B cell (primary cell): ENCODE measurements around the gene HOXD9. TPM values are rescaled to one million over a fixed set of nuclear protein-coding genes. Genes with fewer than 3 reads are reported as not detected.

Experiments
- ATAC-seq: fragments of 200-7000 bp; cut with Tn5 transposase; one replicate; pipeline ENCODE4 v1.10.0; 2021; ENCODE audit warnings: low read depth, mild to moderate bottlenecking, moderate number of reproducible peaks, moderate library complexity
- CTCF ChIA-PET: fragments of 350-600 bp; sonication (Branson Sonifier 250); formaldehyde crosslinking; loops from one replicate; lab custom pipeline; 2021; ENCODE audit warnings: antibody characterized with exemption, inconsistent platforms; lab: Charles Lee
- POLR2A ChIA-PET: fragments of 350-600 bp; sonication (Branson Sonifier 250); formaldehyde crosslinking; loops from one replicate; lab custom pipeline; 2021; ENCODE audit warnings: antibody characterized with exemption; lab: Charles Lee
- DNase-seq: peaks from one replicate; pipeline ENCODE4 v3.0.0; 2013
- H2AFZ ChIP-seq: 2 replicates; pipeline ENCODE4 v1.6.1; 2012; ENCODE audit warnings: mild to moderate bottlenecking, low read depth, low read length; ENCODE audit not compliant: insufficient read depth, poor library complexity, severe bottlenecking
- H3K27ac ChIP-seq, 2 donors: 1 replicate in 1 of 2; 2 replicates in 1 of 2; pipeline ENCODE4 v1.5.1; 2012 to 2013; ENCODE audit warnings: low read length in 2 of 2, mild to moderate bottlenecking in 2 of 2, moderate library complexity in 1 of 2
- H3K27me3 ChIP-seq, 4 experiments: fragments of 200-600 bp in 1 of 4; sonication (generic) in 1 of 4; replicated peaks in 1 of 4; 1 replicate in 2 of 4; 2 replicates in 2 of 4; pipeline versions ENCODE4 v1.6.1 to v1.7.0; 2013 to 2016; ENCODE audit warnings: low read length in 3 of 4, mild to moderate bottlenecking in 2 of 4, mixed read lengths in 1 of 4, moderate library complexity in 1 of 4; ENCODE audit not compliant: insufficient read depth in 4 of 4, control insufficient read depth in 3 of 4; ENCODE audit errors: control extremely low read depth in 1 of 4
- H3K36me3 ChIP-seq, 2 experiments: replicated peaks in 1 of 2; 1 replicate in 1 of 2; 2 replicates in 1 of 2; pipeline versions ENCODE4 v1.6.1 to v1.7.1; 2013; ENCODE audit warnings: low read length in 1 of 2; ENCODE audit not compliant: insufficient read depth in 2 of 2, control insufficient read depth in 1 of 2; ENCODE audit errors: control extremely low read depth in 1 of 2, extremely low read depth in 1 of 2
- H3K4me1 ChIP-seq, 2 donors: fragments of 200-600 bp in 1 of 2; sonication (generic) in 1 of 2; 1 replicate in 1 of 2; 2 replicates in 1 of 2; pipeline versions ENCODE4 v1.5.1 to v1.6.1; 2013 to 2017; ENCODE audit warnings: low read length in 2 of 2; ENCODE audit not compliant: control insufficient read depth in 2 of 2, insufficient read depth in 2 of 2
- H3K4me2 ChIP-seq: replicated peaks from 2 replicates; pipeline ENCODE3; 2012; ENCODE audit warnings: mild to moderate bottlenecking, low read depth, low read length; ENCODE audit not compliant: poor library complexity, severe bottlenecking
- H3K4me3 ChIP-seq, 5 experiments: fragments of 200-600 bp in 1 of 5; sonication (generic) in 1 of 5; 1 replicate in 3 of 5; 2 replicates in 2 of 5; pipeline versions ENCODE4 v1.5.1 to v1.7.0; 2011 to 2016; ENCODE audit warnings: low read length in 4 of 5, mild to moderate bottlenecking in 4 of 5, low read depth in 2 of 5, control low read depth in 1 of 5, moderate library complexity in 1 of 5; ENCODE audit not compliant: insufficient read depth in 1 of 5; ENCODE audit errors: control extremely low read depth in 1 of 5, extremely low read depth in 1 of 5
- H3K79me2 ChIP-seq: fragments of 200-600 bp; sonication (generic); one replicate; pipeline ENCODE4 v1.6.0; 2016; ENCODE audit warnings: low read length; ENCODE audit not compliant: control insufficient read depth, insufficient read depth
- H3K9ac ChIP-seq: fragments of 200-600 bp; sonication (generic); 2 replicates; pipeline ENCODE4 v1.6.1; 2017; ENCODE audit warnings: mild to moderate bottlenecking, low read length, moderate library complexity
- H3K9me3 ChIP-seq, 3 donors: one replicate each; pipeline versions ENCODE4 v1.6.1 to v1.7.1; 2013; ENCODE audit warnings: low read length in 2 of 3; ENCODE audit not compliant: control insufficient read depth in 2 of 3, insufficient read depth in 1 of 3; ENCODE audit errors: control extremely low read depth in 1 of 3
- H4K20me1 ChIP-seq: 2 replicates; pipeline ENCODE4 v1.6.0; 2012; ENCODE audit warnings: mild to moderate bottlenecking, low read length; ENCODE audit not compliant: insufficient read depth, control insufficient read depth, poor library complexity, severe bottlenecking
- H3K27ac Mint-ChIP-seq: one replicate; pipeline ENCODE4 v1.8.0; 2021; ENCODE audit warnings: mixed read lengths
- H3K27me3 Mint-ChIP-seq: one replicate; pipeline ENCODE4 v1.8.0; 2021; ENCODE audit warnings: mixed read lengths
- H3K4me1 Mint-ChIP-seq: one replicate; pipeline ENCODE4 v1.8.0; 2021; ENCODE audit warnings: mixed read lengths
- H3K4me3 Mint-ChIP-seq: one replicate; pipeline ENCODE4 v1.8.0; 2021; ENCODE audit warnings: mixed read lengths
- H3K9me3 Mint-ChIP-seq: one replicate; pipeline ENCODE4 v1.8.0; 2022; ENCODE audit warnings: mixed read lengths; ENCODE audit not compliant: insufficient read depth
- EZH2 ChIP-seq: IDR thresholded peaks from 2 replicates; pipeline ENCODE4 v1.6.1; 2012; ENCODE audit warnings: borderline replicate concordance, low read depth, mild to moderate bottlenecking, moderate library complexity, low read length; ENCODE audit not compliant: insufficient read depth, poor library complexity, severe bottlenecking
- WGBS: methylation state at CpG from one replicate; pipeline ENCODE4 v1.1.5; 2013; ENCODE audit warnings: missing lambda C conversion rate; ENCODE audit not compliant: insufficient coverage; 5-methylcytosine and 5-hydroxymethylcytosine counted together
- intact Hi-C: fragments of 100-400 bp; cut with micrococcal nuclease; formaldehyde crosslinking; loops from one replicate; pipeline ENCODE4 v1.10.0; 2022
- polyA plus RNA-seq: library from polyadenylated mRNA; depleted of rRNA; stranded (reverse); fragments of >200 nt; gene quantifications from 2 replicates; pipeline ENCODE4 v1.2.3, GENCODE V29; 2012
- total RNA-seq, 2 donors: library from RNA; stranded (reverse); fragments of 120-200 nt in 1 of 2; gene quantifications; 1 replicate in 1 of 2; 2 replicates in 1 of 2; pipeline versions ENCODE4 v1.2.3 to v1.2.4, GENCODE V29; 2013 to 2022
- TF ChIP-seq, protein P1 (sequence below): fragments of 200-600 bp; IDR thresholded peaks from one replicate; pipeline ENCODE4 v1.8.0; 2022; ENCODE audit warnings: antibody characterized with exemption, mild to moderate bottlenecking

Gene HOXD9
- total and polyA plus RNA-seq, 2 donors (not counting 1 experiment from before 2014, with no cell fraction given): not detected

DNA sequence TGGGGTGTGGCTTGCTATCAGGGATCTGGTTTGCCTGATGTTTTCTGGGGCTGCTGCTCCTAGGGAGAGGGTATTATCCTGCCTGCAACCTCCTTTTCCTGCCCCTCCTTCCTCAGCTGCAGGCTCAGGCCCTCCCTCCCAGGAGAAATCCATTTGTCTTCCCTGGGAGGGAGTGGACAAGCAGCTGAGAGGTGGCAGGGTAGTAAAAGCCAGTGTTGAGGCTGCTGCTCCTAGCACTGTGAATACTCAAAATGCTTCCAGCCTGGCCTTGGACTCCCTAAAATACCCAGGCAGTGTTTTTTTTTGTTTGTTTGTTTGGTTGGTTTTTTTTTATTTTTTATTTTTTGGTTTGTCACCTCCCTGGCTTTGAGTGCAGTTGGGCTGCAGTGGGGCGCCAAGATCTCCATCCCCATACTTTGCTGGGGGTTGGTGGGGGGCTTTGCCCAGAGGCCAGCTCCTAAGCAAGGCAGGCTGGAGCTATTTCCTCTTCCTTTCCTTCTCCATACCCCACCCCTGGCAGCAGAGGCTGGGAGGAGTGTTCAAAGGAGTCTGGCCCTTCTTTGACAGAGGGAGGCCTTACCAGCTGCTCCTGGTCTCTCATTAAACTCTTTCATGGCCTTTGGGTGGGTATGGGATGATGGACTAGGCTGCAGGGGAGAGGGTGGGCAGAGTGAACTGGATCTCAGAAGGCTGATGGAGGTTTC lies 48.2 kb downstream of the HOXD9 start:
- Histone ChIP-seq H3K9me3 (peaks cover 0 to 32% (median 0%) of the 10 kb centered on the region in 3 donors), H3K27me3 (peaks cover 0 to 71% (median 51%) of the 10 kb centered on the region in 4 experiments), H2AFZ (no peak overlapping the region), H3K4me2 (no peak overlapping the region), H3K79me2 (no peaks in the 10 kb centered on the region), H3K36me3 (no peaks in the 10 kb centered on the region), H3K9ac (no peak overlapping the region), H3K27ac (no peak overlapping the region), H3K4me1 (peaks cover 0 to 4% of the 10 kb centered on the region in 2 donors), H4K20me1 (no peaks in the 10 kb centered on the region), H3K4me3 (no peak overlapping the region)
- DNase-seq (no peak), ATAC-seq (no peak)
- WGBS: no CpG with 5 or more reads among the region's 1 CpG
- Mint-ChIP-seq H3K4me1 (peaks cover 2% of the 10 kb centered on the region), H3K27me3 (peaks cover 74% of the 10 kb centered on the region), H3K27ac (no peak overlapping the region), H3K9me3 (no peaks in the 10 kb centered on the region), H3K4me3 (no peak overlapping the region)
- ChIA-PET POLR2A (no interaction called here), CTCF (no interaction called here)
- intact Hi-C loops: no loop called here
- TF ChIP-seq, protein P1, sequence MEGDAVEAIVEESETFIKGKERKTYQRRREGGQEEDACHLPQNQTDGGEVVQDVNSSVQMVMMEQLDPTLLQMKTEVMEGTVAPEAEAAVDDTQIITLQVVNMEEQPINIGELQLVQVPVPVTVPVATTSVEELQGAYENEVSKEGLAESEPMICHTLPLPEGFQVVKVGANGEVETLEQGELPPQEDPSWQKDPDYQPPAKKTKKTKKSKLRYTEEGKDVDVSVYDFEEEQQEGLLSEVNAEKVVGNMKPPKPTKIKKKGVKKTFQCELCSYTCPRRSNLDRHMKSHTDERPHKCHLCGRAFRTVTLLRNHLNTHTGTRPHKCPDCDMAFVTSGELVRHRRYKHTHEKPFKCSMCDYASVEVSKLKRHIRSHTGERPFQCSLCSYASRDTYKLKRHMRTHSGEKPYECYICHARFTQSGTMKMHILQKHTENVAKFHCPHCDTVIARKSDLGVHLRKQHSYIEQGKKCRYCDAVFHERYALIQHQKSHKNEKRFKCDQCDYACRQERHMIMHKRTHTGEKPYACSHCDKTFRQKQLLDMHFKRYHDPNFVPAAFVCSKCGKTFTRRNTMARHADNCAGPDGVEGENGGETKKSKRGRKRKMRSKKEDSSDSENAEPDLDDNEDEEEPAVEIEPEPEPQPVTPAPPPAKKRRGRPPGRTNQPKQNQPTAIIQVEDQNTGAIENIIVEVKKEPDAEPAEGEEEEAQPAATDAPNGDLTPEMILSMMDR: no peak
- TF ChIP-seq EZH2: no peak

DNA sequence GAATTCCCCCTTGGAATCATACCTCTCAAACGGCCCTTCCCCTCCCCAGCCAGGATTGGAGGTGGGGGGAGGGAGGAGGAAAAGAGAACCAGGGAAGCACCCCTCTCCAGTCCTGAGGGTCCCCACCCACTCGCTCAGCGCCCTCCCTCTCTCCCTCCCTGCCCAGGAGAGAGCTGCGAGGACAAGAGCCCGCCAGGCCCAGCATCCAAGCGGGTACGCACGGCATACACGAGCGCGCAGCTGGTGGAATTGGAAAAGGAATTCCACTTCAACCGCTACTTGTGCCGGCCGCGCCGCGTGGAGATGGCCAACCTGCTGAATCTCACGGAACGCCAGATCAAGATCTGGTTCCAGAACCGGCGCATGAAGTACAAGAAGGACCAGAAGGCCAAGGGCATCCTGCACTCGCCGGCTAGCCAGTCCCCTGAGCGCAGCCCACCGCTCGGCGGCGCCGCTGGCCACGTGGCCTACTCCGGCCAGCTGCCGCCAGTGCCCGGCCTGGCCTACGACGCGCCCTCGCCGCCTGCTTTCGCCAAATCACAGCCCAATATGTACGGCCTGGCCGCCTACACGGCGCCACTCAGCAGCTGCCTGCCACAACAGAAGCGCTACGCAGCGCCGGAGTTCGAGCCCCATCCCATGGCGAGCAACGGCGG lies 49.0 kb downstream of the HOXD9 start:
- no peak overlapping the region for H3K4me3 Mint-ChIP-seq
- H3K27ac ChIP-seq: no peak overlapping the region
- peaks cover 0 to 32% (median 0%) of the 10 kb centered on the region in 3 donors for H3K9me3 ChIP-seq
- ATAC-seq: no peak
- H3K4me3 ChIP-seq: no peak overlapping the region
- H4K20me1 ChIP-seq: no peaks in the 10 kb centered on the region
- peaks cover 74% of the 10 kb centered on the region for H3K27me3 Mint-ChIP-seq
- no peak overlapping the region for H3K9ac ChIP-seq
- ChIA-PET CTCF (no interaction called here), POLR2A (no interaction called here)
- intact Hi-C loops: no loop called here
- H3K9me3 Mint-ChIP-seq: no peaks in the 10 kb centered on the region
- no peak overlapping the region for H3K27ac Mint-ChIP-seq
- 14% methylated on average over 48 of the region's 51 CpGs for WGBS
- peaks cover 2% of the 10 kb centered on the region for H3K4me1 Mint-ChIP-seq
- no peak overlapping the region for H2AFZ ChIP-seq
- no peaks in the 10 kb centered on the region for H3K36me3 ChIP-seq
- H3K79me2 ChIP-seq: no peaks in the 10 kb centered on the region
- H3K27me3 ChIP-seq: peaks cover 0 to 72% (median 50%) of the 10 kb centered on the region in 4 experiments
- no peak for DNase-seq
- TF ChIP-seq, protein P1: no peak
- TF ChIP-seq EZH2: no peak
- no peak overlapping the region for H3K4me2 ChIP-seq
- peaks cover 0 to 4% of the 10 kb centered on the region in 2 donors for H3K4me1 ChIP-seq
